ENCODE data around the gene PLEKHD1.

GRCh38 chr14:69490219-69490918 lies 5.8 kb downstream of the PLEKHD1 start:
- TF ChIP-seq EZH2 (IDR thresholded peaks at IDR 0.05; ENCODE audit: borderline replicate concordance, low read depth, low read length, poor library complexity, severe bottlenecking): no peak
- no peak for TF ChIP-seq CTCF (conservative IDR thresholded peaks at IDR 0.05; ENCODE audit: low read depth, low read length)
